Melanocyte of skin (primary cell): ENCODE measurements around the gene RASSF8. TPM values are rescaled to one million over a fixed set of nuclear protein-coding genes. Genes with fewer than 3 reads are reported as not detected.

ENCODE experiments used
- total RNA-seq, 2 donors: library from RNA; depleted of rRNA; stranded (reverse); fragments of >200 nt; gene quantifications; 2 replicates each; pipeline ENCODE4 v1.2.3, GENCODE V29; 2012

Gene RASSF8, protein sequence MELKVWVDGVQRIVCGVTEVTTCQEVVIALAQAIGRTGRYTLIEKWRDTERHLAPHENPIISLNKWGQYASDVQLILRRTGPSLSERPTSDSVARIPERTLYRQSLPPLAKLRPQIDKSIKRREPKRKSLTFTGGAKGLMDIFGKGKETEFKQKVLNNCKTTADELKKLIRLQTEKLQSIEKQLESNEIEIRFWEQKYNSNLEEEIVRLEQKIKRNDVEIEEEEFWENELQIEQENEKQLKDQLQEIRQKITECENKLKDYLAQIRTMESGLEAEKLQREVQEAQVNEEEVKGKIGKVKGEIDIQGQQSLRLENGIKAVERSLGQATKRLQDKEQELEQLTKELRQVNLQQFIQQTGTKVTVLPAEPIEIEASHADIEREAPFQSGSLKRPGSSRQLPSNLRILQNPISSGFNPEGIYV
- total RNA-seq = 10 to 100 TPM; 49.0 to 58.8 TPM

GRCh38 chr12:25958428-25959070 lies at the start of gene RASSF8:
Gene RASSF8 (plus strand): TSS chr12:25958682. CDS start chr12:26055344, 96,662 bp downstream.

DNA sequence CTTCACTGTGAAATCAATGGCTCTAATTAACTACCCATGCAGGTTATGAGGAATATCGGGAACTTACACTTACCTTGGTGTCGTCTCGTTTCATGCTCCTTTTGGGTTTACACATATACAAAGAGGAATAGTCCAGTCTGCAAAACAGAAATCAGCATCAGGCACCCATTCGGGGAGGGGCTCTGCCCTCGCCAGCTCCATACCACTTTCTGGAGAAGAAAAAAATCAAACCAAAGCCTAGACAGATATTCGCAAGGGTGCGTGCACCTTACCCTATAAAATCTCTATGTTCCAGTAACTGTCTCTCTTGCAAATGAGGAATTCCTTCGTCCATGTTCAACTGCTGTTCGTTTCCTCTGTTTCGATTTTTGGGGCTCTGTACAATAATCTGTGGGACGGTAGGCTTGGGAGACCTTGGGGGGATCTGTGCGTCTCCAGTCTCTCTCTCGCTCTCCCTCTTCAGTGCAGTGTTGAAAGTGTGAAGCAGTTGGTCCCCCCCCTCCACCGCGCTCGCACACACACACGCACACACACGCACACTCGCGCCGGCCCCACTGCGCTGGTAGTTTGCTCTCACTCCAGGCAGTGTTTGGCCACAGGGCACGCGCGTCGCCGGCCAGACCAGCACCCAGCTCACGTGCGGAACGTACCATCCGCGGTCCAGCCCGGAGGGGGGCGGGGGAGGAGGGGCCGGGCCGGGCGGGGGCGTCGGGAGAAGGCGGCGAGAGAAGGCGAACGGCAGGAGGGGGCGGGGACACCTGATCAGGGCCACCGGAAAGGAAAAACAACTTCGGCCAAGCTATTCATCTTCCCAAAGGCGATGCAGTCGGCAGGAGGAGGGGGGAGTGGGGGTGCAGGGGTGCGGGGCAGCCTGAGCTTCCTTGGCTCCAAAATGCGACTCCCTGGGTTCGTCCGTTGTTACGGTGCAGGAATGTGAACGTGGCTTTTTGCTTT lies 166.2 kb downstream of the RASSF8 start, which contains the start of gene BHLHE41:
BHLHE41 (minus strand) TSS at position 592 of the 954 bp plus-strand sequence; CDS start at position 334, 258 bp downstream.

Other genes with a start within 250 kb of the RASSF8 start
- gene BHLHE41, start 166.4 kb downstream of the RASSF8 start, total RNA-seq = 10 to 100 TPM; 29.0 to 52.0 TPM
- 1 to 10 TPM; 2.0 to 3.1 TPM for gene SSPN, start 236.9 kb downstream of the RASSF8 start, total RNA-seq